ENCODE data around the gene ATG2A. TPM values are rescaled to one million over a fixed set of nuclear protein-coding genes. Genes with fewer than 3 reads are reported as not detected.

The ATG2A gene
- total RNA-seq, 6 donors from 2014 or later = 24.6 to 59.2 (median 33.3) TPM

- Histone ChIP-seq H3K27me3 (no peaks in the 10 kb centered on the region), H3K36me3 (peaks cover 0 to 17% (median 8%) of the 10 kb centered on the region in 4 donors), H3K4me3 (no peak overlapping the region), H3K9me3 (no peaks in the 10 kb centered on the region), H3K4me1 (peaks cover 19 to 36% (median 23%) of the 10 kb centered on the region in 4 donors), H3K27ac (no peak overlapping the region)
- WGBS, 2 donors = 81 to 93% methylated on average over 10 to 25 of the region's 25 CpGs
- DNase-seq (peak in 1 of 2 donors; percentile 58), ATAC-seq (ENCODE audit: low FRiP score in 2 of 2) (no peak)
- TF ChIP-seq POLR2A (IDR thresholded peaks at IDR 0.05) (no peak), CTCF (IDR thresholded peaks at IDR 0.05) (no peak), POLR2AphosphoS5 (IDR thresholded peaks at IDR 0.05) (no peak), EP300 (IDR thresholded peaks at IDR 0.05) (no peak)
Observed at GRCh38 chr11:64891215-64891848, 25.7 kb downstream of the ATG2A start.

DNA sequence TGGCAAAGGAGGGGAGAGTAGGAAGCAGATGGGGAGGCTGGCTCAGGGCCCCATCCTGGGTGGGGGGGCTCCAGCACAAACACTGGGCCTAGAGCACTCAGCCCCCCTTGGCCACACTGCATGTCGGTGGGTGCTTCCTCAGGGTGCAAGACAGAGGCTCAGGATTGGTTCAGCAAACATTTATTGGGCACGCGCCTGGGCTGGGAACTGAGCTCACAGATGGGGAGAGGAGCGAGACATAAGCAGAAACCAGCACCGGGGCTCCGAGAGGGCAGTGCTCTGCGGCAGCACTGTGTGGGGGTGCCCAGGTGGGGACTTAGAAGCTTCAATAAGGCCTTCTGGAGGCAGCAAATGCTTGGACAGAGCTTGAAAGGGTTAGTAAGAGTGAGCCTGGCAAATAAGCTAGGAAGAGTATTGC, 26.5 kb downstream of the ATG2A start:
- WGBS, 2 donors = 91 to 97% methylated on average over 7 of the region's 7 CpGs
- ATAC-seq (ENCODE audit: low FRiP score in 2 of 2) (no peak), DNase-seq (peak in 1 of 2 donors; percentile 41)
- Histone ChIP-seq H3K4me1 (peaks cover 21 to 41% (median 26%) of the 10 kb centered on the region in 4 donors), H3K9me3 (no peaks in the 10 kb centered on the region), H3K27me3 (no peaks in the 10 kb centered on the region), H3K4me3 (no peak overlapping the region), H3K27ac (no peak overlapping the region), H3K36me3 (peaks cover 0 to 9% (median 4%) of the 10 kb centered on the region in 4 donors)
- TF ChIP-seq CTCF (IDR thresholded peaks at IDR 0.05) = no peak
- TF ChIP-seq POLR2AphosphoS5 (IDR thresholded peaks at IDR 0.05) = no peak
- no peak for TF ChIP-seq POLR2A (IDR thresholded peaks at IDR 0.05)
- TF ChIP-seq EP300 (IDR thresholded peaks at IDR 0.05) = no peak

- TF ChIP-seq EP300 (IDR thresholded peaks at IDR 0.05) = no peak
- TF ChIP-seq POLR2A (IDR thresholded peaks at IDR 0.05) = no peak
- TF ChIP-seq POLR2AphosphoS5 (IDR thresholded peaks at IDR 0.05) = no peak
- no peak for TF ChIP-seq CTCF (IDR thresholded peaks at IDR 0.05)
- no peaks in the 10 kb centered on the region for H3K27me3 ChIP-seq
- peak overlapping the region in 1 of 4 donors; percentile 77 for H3K27ac ChIP-seq
- peak in 1 of 2 donors; percentile 50 for DNase-seq
- no peak for ATAC-seq (ENCODE audit: low FRiP score in 2 of 2)
- 68 to 72% methylated on average over 8 to 9 of the region's 9 CpGs for WGBS, 2 donors
- H3K4me1 ChIP-seq = peaks cover 22 to 32% (median 26%) of the 10 kb centered on the region in 4 donors
- H3K36me3 ChIP-seq = no peaks in the 10 kb centered on the region
- no peaks in the 10 kb centered on the region for H3K9me3 ChIP-seq
- H3K4me3 ChIP-seq = no peak overlapping the region
Observed at GRCh38 chr11:64888729-64889511, 28.1 kb downstream of the ATG2A start.

DNA sequence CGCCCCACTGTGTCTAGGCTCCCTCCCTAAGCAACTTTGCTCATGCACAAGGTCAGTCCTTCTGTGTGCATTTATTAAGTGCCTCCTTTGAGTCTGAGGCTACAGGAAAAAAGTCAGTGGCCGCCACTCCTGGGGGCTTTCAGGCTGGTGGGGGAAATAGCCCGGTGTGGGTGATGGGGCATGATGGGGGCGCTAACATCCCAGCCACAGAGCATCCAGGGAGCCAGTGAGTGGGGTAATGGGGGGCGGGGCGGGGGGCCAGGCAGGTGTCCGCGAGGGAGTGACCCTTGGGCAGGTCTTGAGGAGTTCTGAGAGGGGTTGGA, 28.6 kb downstream of the ATG2A start:
- 49 to 73% methylated on average over 6 to 7 of the region's 8 CpGs for WGBS, 2 donors
- H3K27ac ChIP-seq = peak overlapping the region in 2 of 4 donors; percentile 77 to 87
- peak overlapping the region in 2 of 4 donors; percentile 32 for H3K4me3 ChIP-seq
- DNase-seq (peak in 1 of 2 donors; percentile 21), ATAC-seq (ENCODE audit: low FRiP score in 2 of 2) (no peak)
- H3K27me3 ChIP-seq = no peaks in the 10 kb centered on the region
- H3K4me1 ChIP-seq = peaks cover 16 to 27% (median 22%) of the 10 kb centered on the region in 4 donors
- H3K36me3 ChIP-seq = no peaks in the 10 kb centered on the region
- TF ChIP-seq CTCF (IDR thresholded peaks at IDR 0.05) = no peak
- no peak for TF ChIP-seq EP300 (IDR thresholded peaks at IDR 0.05)
- H3K9me3 ChIP-seq = no peaks in the 10 kb centered on the region
